Fibroblast of villous mesenchyme (primary cell): ENCODE data around the gene SHISA6. TPM values are rescaled to one million over a fixed set of nuclear protein-coding genes. Genes with fewer than 3 reads are reported as not detected.

ENCODE experiments used
- DNase-seq: peaks from one replicate; pipeline ENCODE4 v3.0.0-alpha.2; 2010; ENCODE audit warnings: low read depth
- H3K4me3 ChIP-seq: 2 replicates; pipeline ENCODE4 v1.5.1; 2011; ENCODE audit warnings: low read depth, mild to moderate bottlenecking, low read length
- CTCF ChIP-seq: IDR thresholded peaks from 2 replicates; pipeline ENCODE4 v1.5.1; 2012; ENCODE audit warnings: low read depth, mild to moderate bottlenecking, low read length; ENCODE audit not compliant: insufficient read depth
- total RNA-seq: library from RNA; depleted of rRNA; stranded (reverse); fragments of >200 nt; gene quantifications from 2 replicates; pipeline ENCODE4 v1.2.3, GENCODE V29; 2012

Gene SHISA6
- total RNA-seq, 1 donor, result not detected

DNA sequence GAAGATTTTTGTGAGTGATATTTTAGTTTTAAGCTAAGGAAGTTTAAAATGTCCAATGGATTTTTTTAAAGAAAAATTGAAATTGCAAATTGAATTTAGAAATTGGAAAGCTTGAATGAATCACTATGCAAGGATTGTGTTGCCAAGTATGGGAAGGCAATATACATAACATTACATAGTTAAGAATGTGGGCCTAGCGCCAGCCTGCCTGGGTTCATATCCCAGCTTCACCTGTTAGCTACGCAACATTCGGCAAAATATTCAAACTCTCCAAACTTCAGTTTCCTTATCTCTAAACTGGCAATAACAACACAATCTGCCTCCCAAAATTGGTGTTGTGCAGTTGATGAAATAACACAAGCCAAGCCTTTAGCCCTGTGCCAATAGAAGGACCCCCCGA, 306.8 kb downstream of the SHISA6 start:
- H3K4me3 ChIP-seq, result no peak overlapping the region
- TF ChIP-seq CTCF, result no peak
- DNase-seq, result no peak

DNA sequence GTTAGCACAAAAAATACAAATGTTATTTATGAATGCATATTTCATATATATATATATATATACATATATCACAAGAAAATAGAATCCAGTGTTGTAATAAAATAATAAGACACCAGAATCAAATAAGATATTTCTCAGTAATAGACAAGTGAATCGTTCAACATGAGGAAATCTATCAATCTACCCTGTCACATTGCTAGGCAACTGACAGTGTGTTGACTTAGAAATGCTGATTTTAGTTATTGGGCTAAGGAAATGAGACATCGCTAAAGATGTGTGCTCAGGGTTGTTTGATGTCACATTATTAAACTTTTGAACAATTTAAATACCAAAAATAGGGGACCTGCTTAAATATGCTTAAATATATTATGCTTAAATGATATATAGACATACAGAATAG, 307.4 kb downstream of the SHISA6 start:
- DNase-seq, result no peak
- TF ChIP-seq CTCF, result no peak
- no peak overlapping the region for H3K4me3 ChIP-seq

- H3K4me3 ChIP-seq, result no peak overlapping the region
- DNase-seq, result no peak
- no peak for TF ChIP-seq CTCF
Measured at GRCh38 chr17:11550431-11550830, 309.4 kb downstream of the SHISA6 start.

DNA sequence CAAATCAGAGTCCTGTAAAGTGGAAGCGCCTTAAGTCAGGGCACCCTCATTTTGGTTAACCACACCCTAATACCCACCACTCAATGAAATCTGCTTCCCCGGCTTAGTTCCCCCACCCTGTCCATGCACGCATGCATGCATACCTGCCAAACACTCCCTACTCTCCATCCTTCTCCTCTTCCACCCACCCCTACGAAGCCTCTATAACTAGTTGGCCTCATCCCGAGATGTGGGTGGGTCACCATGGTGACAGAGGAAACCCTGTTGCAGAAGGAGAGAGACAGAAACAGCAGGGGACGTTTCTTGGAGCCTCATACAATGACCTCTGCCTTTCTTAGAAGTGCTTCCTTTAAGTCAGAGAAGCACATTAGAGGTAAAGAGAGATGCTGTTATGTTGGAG, 310.4 kb downstream of the SHISA6 start:
- TF ChIP-seq CTCF, result no peak
- no peak overlapping the region for H3K4me3 ChIP-seq
- DNase-seq, result no peak

DNA sequence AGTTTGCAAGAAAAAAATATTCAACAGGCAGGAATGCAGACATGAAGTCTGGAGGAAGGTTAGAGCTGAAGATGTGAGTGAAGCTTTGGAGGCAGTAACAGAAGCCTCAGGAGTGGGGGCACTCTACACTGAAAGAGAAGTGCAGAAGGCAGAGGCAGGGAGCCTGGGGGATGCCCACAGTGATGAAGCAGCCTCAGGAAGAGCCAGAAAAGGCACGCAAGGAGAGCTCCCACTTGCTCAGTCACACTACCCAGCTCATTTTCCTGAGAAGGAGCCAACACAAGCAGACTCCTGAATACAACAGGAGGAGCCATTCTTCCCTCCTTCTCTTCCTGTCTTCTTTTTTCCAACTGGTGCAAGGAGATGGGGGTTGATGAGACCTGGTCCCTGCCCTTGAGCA, 312.1 kb downstream of the SHISA6 start:
- no peak overlapping the region for H3K4me3 ChIP-seq
- DNase-seq, result no peak
- no peak for TF ChIP-seq CTCF

DNA sequence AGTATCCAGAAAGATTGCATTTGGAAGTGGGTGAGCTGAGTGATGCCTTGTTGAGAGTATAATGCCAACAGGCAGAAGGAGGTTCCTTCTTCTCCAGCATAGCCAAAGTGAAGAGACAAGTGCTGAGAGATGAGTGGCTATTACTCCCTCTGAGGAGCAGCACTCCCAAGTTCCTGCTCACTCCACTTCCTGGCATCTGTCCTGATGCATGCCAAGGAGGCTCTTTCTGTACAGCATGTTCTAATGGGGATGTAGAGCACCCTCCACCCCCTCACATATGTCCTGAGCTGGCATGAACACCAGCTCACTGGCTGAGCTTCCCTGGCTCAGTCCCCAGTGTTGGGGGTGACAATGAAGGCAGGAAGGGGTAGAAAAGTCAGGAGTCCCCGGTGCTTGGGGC, 313.0 kb downstream of the SHISA6 start:
- H3K4me3 ChIP-seq, result no peak overlapping the region
- no peak for TF ChIP-seq CTCF
- no peak for DNase-seq

DNA sequence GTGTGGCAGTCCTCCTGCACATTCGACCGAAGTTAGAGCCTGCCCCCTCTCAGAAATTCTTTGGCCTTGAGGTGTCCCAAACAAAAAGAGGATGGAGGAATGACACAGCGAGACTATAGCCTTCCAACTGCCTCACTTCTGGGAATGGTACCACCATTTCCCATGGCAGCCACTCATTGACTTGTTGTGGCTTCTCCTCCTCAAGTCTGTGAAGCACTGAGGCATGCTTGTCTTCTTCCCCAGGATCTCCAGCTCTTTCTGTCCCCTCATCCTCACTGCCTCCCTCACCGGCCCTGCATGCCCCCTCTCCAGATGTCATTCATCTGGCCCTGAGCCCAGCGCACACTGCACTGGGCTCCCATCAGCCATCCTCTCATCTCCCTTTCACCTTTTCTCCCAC, 313.5 kb downstream of the SHISA6 start:
- H3K4me3 ChIP-seq, result no peak overlapping the region
- TF ChIP-seq CTCF, result no peak

More for the DNA sequence above, 313.5 kb downstream of the SHISA6 start:
- no peak for DNase-seq
